Kasumi-1 (cell line): ENCODE measurements around the gene PIK3R3.

ENCODE experiments used
- DNase-seq, 2 experiments: peaks; one replicate each; lab custom pipeline; 2025; lab: John Stamatoyannopoulos, UW

Gene PIK3R3

DNA sequence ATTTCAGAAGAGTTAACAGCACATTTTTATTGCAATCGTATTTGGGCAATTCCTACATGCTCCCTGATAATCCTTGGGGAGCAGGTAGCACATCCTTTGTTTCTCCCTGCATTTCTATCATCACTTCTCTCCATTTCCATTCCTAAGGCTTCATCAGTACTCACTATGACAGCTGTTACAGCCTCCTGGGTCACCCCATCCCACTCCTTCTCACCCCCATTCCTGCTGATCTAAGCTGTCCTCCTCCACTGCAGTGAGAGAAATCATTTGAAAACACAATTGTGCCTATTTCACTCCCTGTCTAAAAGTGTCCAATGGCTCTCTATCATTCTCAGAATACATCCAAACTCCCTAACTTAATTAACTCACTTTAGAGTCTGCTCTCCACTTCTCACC is 25.5 kb upstream of the PIK3R3 start:
- no peak for DNase-seq

DNA sequence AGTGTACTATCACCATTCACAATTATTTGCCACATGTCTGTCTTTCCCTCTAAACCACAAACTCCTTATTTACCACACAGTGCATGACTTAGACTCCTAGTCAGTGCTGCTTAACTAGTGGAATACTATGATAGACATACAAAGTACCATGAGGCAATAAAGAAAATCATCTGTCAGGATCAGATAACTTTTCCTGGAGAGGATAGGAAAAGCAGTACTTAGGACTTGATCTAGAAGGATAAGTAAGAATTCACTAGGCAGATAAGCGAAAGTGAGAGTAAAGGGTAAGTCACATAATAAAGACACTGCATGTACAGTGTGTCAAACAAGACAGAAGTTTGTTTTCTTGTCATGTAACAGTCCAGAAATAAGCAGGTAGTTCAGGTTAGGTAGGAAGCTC is 21.3 kb upstream of the PIK3R3 start:
- no peak for DNase-seq

DNA sequence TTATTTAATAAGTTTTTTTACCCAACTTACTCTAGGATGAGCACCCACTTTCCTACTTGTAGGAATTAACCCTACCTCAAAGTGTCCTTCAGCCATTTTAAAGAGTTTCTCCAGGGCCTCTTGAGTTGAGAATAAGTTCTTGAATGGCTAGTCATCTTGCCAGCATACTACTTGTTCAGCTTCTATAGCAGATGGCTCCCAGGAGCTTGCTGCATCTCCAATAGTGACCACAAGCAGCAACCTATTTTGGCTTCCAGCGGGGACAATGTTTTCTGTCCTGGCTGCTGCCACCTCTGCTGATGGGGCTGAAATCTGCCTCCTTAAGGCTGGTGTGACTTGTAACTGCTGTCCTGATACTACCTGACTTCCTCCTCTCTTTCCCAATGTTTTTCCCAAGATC is 20.8 kb upstream of the PIK3R3 start:
- no peak for DNase-seq

DNA sequence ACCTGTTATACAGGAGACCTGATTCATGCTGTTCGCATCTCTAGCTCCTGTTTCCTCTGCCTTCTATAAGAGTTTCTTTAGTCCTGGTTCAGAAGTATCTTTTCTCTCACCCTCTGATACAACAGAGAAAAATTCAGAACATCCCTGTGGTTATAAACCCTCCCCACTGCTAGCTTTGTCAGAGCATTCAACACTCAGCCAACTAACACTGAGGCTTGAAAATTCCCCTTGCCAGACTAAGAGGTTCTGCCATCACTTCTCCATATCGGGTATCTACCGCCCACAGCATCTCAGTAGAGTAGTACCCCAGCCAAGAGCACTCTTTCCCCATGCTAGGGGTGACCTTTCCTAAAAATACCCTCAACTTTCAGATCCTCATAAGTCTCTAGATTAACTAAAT is 19.6 kb upstream of the PIK3R3 start:
- no peak for DNase-seq

DNA sequence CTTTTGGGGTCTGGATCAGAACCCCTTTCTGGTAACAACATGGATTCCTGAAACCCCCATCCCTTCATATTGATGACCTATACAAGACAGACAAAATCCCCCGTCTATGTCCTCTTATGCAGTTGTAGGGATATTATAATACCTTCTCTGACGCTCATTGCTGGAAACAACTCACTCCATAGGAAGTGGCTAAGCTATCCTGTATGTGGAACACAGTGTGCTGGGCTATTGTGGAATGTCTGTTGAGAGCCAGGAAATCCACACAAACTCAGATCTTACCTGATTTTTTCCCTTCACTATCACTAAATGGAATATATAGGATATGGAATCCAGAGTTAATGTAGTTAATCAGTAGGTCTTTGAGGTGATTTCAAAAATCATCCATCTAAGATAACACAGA is 17.7 kb upstream of the PIK3R3 start:
- no peak for DNase-seq

DNA sequence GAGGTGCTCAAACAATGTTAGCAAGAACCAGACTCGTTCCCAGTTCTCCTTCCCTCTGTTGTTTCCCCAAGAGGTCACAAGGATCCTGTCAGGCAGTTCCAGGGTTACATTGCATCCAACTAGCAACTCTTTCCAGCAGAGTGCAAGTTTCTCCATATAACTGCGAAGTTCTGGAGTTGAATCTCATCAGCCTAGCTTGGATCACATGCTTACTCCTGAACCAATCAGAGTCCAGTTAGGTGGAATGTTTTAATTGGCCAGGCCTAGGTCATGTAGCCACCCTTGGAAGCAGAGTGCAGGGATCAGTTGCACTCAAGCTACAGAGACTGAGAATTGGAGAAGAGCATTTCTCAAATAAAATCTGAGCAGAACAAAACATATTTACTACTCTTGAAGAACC is 15.9 kb upstream of the PIK3R3 start:
- no peak for DNase-seq

DNA sequence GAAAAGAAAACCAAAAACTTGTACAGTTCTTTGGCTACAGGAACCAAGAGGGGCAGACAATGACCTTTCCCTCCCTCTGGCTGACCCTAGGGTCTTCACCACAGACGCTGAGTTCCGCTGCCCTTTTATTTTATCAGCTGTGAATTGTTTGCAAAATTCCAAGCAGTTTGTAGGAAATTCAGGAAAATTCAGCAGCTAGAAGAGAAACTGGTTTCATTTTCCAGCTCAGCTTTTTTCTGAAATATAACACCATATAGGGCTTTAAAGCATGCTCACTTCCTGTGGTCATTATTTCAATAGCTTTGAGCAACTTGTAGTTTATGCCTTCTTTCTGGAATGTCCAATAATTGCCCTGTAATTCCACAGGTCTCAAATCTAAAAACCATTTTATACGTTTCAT is 5.5 kb upstream of the PIK3R3 start:
- no peak for DNase-seq

DNA sequence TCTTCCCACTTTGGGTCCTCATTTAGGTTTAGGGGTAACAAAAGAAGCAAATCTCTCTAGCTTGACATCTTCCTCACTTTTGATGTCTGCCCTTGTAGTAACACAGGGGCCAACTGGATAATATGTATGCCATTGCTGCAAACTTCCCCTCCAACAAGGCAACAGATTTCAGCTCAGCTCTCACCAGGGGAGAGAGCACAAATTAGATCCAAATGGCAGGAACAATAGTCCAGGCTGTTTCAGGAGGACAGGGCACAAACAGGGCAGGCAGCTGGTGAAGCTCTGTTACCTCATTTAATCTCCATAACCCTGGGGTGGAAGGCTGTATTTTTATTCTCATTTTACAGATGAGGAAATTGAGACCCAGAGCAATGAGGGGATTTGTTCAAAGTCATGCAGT is 4.3 kb upstream of the PIK3R3 start:
- no peak for DNase-seq

DNA sequence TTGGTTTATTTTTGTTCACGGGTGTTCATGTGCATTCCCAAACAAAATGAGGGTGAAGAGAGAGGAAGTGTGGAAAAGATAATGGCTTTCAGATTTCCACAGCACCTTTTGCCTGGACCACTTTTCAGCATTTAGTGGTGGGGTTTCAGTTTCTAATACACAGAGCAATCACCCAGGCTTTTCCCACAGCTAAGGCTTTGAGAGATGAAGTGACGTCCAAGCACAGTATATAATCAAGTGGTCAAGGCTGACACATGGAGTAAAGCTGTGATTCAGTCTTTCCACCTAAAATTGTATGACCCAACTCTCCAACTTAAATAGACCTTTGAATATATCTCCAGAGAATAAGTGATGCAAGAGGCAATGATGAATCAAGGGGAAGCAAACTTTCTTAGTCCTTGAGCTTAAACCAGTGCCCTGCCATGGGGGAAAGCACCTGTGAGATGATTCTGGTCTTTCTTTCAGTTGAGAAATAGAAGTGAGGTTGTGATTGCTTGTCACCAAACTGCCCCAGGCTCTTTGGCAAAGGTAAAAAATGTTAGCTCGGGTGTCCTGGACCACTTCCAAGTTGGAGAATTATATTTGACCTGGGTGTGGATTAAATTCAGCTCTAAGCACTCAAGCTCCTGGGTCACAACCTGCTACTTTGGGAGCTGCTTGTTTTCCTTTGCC is 2.4 kb upstream of the PIK3R3 start:
- DNase-seq: no peak

DNA sequence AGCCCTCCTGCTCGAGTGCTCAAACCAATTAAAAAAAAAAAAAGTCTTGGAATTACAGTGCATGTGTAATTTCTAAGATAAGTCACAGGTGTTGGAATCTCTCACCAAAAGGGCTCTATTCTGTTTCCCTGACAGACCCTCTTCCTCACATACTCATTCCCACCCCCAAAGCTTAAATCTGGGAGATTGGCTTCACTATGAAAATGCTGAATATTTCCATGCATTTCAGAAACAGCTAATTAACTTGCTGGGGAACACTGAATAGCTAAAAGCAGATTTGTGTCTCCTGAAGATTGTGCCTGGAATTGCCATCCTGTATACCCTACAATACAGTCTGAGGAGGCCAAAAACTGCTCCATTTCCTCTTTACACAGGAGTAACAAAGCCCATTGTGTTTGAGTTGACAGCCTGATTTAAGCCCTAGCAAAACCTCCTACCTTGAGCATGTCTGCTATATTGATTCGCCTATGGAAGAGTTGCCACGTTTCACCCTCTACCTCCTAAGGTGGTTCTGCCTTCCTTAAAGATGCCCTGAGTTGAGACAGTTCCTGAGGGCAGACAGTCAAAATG is 1.4 kb upstream of the PIK3R3 start:
- DNase-seq: no peak

DNA sequence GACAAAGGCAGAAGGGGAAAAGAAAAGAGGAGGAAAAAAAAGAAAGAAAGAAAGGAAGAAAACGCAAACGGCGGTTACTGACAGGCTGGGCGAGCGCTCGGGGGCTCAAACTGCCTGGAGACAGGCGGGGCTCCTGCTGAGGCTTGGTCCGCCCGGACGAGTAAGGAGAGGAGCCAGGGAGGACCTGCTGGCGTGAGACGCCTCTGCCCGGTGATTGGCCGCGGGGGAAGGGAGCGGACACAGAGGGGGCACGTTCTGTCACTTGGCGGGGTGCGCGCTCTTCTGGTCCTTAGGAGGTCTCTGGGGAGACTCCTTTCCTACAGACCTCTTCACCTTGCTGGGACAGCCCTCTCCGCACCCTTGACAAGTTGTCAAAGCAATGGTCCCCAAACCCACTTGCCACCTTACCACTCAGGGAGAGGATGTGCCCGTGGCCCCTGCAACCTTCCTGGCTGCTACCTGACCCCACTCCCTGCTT is 791 bp upstream of the PIK3R3 start:
- DNase-seq: peak; percentile 74 to 82

DNA sequence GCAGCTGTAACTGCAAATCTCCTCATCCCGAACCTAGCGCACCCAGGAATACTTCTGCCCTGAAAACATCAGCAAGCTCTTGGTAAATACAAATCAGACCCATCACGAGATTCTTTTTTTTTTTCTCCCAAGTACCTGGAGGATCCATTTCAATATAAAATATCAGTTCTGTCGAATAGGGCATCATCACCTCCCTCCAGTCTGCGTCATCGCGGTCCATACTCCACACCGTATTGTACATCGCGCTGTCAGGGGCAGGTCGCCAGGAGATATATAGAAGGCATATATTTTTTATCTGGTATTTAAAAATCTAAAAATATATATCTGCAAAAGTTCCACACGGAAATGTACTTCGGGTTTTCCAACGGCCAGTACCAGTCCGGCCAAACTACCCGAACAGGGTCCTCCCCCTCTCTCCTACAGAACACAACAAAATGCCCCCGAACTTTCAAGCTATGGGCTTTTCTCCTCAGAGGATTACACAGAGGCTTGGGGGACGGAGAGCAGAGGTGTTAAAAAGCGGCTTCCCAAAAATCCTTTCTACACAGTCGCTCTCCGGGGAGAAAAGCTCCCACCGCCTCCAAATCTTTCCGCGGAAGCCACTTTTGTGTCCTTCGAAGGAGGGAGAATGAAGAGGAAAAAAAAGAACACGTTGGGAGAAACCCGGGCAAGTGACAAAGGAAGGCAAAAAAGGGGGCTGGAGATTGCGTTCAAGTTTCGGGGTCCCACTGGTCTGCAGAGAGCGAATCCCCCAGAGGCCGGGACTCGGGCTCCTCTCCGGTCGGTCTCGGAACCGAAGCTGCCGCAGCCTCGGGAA is 509 bp downstream of the PIK3R3 start:
- DNase-seq: peak; percentile 23 to 42

DNA sequence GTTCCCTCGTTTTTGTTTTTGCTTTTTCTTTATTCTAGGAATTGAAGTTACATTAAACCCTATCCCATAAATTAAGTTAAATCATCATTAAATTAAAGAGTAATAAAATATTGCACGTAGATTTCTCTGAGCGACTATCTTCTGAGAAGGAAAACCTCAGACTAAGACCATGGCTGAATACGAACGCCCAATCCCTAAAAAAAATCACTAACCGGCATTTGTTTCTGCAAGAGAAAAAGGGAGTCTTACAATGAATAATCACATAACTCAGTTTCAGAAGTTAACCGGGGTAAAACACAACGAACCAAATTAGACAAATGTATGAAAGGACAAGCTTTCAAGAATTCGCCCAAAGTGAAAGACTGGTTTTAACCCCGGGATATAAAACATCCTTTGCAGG is 1.3 kb downstream of the PIK3R3 start:
- DNase-seq: no peak

DNA sequence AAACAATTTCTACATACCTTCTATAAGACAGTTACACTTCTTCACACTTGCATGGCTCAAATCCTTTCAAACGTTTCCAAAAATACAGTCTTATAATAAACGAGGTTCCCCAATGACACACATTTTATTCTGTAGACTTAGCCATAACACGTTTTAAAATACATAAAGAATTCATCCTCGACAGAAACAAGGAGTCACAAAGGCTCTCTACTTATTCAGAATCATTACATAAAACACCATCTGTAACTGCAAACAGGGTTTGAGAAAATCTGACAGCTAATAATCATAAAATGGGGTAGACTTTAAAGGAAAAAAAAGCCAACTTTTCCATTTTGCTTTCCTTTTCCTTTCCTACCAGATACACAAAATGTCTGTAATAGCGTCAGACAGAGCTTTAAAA is 1.8 kb downstream of the PIK3R3 start:
- no peak for DNase-seq

DNA sequence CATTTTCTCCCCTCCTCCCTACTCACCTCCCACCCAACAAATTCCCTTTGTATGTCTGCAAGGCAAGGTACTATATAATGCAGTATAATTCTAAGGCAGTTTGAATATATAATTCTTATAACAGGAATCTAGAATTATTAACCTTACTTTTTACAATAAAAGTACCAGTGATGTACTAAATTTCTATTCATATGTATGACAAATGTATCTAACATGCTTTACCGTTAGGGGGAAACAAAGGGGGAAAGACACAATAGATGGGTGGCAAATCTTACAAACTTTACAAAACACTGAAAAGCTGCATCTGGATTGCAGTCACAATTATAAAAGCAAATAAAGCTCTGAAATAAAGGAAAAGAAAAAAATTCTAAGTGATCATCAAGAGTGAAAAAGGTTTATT is 2.3 kb downstream of the PIK3R3 start:
- DNase-seq: no peak

DNA sequence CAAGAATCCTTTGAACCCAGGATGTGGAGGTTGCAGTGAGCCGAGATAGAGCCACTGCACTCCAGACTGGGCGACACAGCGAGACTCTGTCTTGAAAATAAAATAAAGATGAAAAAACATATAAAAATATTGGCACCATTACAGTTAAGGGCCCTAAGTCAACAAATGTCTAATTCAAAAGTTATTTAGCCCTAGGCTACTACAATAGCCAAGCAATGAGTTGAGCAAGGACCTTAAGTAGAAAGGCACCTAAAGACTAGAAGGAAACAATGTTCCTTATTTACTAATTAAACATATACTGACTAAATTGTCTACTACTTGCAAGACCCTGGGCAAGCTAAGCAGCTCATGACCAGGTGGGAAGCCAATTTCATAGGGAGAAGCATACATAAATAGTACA is 4.1 kb downstream of the PIK3R3 start:
- DNase-seq: no peak

DNA sequence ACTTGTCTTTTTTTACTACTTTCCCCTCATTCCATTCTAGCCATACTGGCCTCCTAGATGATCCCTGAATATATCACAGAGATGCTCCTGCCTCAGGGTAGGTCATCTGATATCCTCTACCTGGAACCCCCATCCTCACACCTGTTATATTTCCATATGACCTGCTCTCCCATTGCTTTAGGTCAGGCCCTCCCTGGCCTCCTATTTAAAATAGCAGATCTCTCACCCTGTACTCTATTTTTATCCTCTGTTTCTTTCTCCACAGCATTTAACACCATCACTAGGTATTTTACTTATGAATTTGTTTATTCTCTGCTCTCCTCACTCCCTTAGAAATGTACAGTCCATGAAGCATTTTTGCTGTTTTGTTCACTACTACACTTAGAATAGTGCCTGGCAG is 13.6 kb downstream of the PIK3R3 start:
- no peak for DNase-seq

DNA sequence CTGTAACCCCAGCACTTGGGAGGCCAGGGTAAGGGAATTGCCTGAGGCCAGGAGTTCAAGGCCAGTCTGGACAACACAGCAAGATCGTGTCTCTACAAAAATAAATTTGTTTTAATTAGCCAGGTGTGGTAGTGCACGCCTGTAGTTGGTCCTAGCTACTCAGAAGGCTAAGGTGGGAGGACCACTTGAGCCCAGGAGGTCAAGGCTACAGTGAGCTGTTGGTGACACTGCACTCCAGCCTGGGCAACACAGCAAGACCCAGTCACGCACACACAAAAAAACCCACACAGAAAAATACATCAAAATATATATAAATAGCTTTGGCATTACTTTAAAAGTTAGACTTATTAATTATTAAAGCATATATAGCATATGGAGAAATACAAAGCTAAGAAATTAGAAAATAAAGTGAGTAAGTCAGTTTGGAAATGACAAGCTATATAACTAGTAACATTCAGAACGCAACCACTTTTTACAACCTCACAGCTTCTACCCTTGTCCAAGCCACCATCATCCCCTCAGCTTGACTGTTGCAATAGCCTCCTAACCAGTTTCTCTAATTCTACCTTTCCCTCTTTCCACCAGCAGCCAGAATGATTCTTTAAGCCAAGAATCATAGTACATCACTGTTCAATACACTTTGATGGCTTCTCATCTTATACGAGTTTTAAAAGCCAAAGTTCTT is 14.5 kb downstream of the PIK3R3 start:
- no peak for DNase-seq

DNA sequence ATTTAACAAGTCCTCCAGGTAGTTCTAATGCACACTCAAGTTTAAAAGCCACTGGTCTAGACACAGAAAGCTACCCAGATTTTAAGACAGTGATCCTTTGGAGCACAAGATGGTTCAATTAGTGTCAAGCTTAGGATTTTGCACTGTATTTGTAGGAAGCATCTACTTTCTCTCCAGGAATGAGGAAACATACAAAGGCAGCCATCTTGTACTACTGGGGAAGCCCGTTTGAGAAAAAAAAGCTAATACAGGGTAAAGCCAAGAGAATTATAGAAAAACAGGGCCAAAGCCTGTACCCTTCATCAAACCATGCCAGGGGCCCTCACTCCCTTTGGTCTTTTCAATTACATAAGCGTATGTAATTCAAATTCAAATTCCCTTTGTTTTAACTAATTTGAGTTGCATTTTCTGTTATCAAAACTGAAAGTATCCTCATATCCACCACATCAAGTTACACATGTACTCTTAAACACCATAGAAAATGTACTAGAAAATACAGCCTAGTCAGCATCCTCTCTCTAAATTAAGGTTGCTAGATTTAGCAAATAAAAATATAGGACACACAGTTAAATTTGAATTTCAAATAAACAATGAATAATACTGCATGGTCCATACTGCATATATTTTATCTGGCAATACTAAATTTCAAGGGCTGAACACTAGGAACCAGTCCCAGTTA is 17.4 kb downstream of the PIK3R3 start:
- DNase-seq: no peak

DNA sequence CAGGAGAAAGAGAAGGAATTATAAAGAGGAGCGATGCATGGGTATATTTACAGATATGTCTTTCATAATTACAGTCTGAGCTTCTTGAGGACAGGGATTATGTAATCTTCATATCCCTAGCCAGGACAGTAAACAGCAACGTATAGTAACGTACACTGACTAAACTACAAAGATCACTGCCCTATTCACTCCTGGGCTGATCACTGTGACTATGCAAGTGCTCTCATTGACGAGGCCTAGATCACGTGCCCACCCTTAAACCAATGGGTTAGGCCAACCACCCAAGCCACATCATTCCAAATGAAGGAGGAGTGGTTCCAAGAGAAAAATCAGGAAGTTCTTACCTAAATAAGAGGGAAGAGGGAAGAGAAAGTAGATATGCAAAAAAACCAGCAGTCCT is 18.5 kb downstream of the PIK3R3 start:
- no peak for DNase-seq

DNA sequence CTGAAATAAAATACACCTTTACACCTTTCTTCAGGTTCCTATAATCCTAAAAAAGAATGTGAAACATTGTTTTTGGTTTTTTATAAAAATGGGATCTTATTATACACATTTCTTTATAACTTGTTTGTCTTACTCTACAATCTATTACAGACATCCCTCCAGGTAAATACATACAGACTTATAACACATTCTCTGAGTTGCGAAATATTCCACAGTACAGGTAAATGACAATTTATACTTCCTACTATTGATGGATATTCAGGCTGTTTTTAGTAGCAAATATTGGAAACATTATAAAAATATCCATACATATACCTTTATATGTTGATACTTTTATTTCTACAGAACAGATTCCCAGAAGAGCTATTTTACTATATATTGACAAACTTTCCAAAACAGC is 20.3 kb downstream of the PIK3R3 start:
- DNase-seq: no peak

DNA sequence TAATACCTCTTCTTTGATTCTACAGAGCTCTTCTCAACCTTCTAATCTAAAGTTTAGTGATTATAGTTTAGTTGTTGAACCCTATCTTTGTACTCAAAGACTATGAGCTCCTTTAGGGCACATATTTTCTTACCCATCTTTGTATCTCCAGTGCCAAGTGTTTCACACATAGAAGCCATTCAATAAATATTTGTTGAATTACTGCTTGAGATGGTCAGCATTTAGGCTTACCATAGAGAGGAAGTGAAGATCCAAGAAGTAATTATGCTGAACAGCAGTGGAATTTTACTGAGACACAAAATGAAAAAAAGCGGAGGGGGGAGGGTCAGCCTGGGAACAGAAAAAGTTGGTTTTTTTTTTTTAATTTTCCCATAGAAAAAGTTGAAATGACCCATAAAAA is 21.9 kb downstream of the PIK3R3 start:
- no peak for DNase-seq
